H1 (cell line): ENCODE results near the gene BRIP1. TPM values are rescaled to one million over a fixed set of nuclear protein-coding genes. Genes with fewer than 3 reads are reported as not detected.

ENCODE experiments used
- CTCF ChIA-PET: fragments of 300-600 bp; sonication (Branson Sonifier 250); formaldehyde crosslinking; loops from one replicate; lab custom pipeline; 2021; ENCODE audit not compliant: partially characterized antibody; lab: Charles Lee
- POLR2A ChIA-PET: fragments of 300-600 bp; sonication (Branson Sonifier 250); formaldehyde crosslinking; loops from one replicate; lab custom pipeline; 2021; ENCODE audit warnings: inconsistent platforms; ENCODE audit not compliant: partially characterized antibody; lab: Charles Lee
- DNase-seq, 2 experiments: peaks; one replicate each; pipeline versions ENCODE4 v3.0.0 to v3.0.0-alpha.2; 2010 to 2022; ENCODE audit warnings: low spot score in 2 of 2, low read depth in 1 of 2, mixed read lengths in 1 of 2
- FAIRE-seq: peaks from 2 replicates; lab custom pipeline; 2011; peaks lifted over from hg19 to GRCh38; lab: Jason Lieb, UNC
- H2AFZ ChIP-seq: 2 replicates; pipeline ENCODE4 v1.8.1; 2012; ENCODE audit warnings: low read length, inconsistent platforms
- H2AK5ac ChIP-seq: 2 replicates; pipeline ENCODE4 v1.6.1; 2013; ENCODE audit warnings: low read depth, low read length
- H2BK120ac ChIP-seq: replicated peaks from 2 replicates; pipeline ENCODE3; 2013; ENCODE audit warnings: low read depth, low read length, inconsistent platforms
- H2BK12ac ChIP-seq: 2 replicates; pipeline ENCODE4 v1.6.1; 2013; ENCODE audit warnings: low read depth, low read length
- H2BK15ac ChIP-seq: 2 replicates; pipeline ENCODE4 v1.6.1; 2013; ENCODE audit warnings: low read length
- H2BK20ac ChIP-seq: 2 replicates; pipeline ENCODE4 v1.6.1; 2013; ENCODE audit warnings: low read length
- H2BK5ac ChIP-seq: 2 replicates; pipeline ENCODE4 v1.6.1; 2013; ENCODE audit warnings: low read depth, low read length
- H3K14ac ChIP-seq: 2 replicates; pipeline ENCODE4 v1.6.1; 2013; ENCODE audit warnings: inconsistent platforms; ENCODE audit not compliant: insufficient read length
- H3K18ac ChIP-seq: 2 replicates; pipeline ENCODE4 v1.6.1; 2013; ENCODE audit warnings: low read length; ENCODE audit errors: extremely low read depth
- H3K23ac ChIP-seq: 2 replicates; pipeline ENCODE4 v1.6.1; 2013; ENCODE audit warnings: inconsistent platforms; ENCODE audit not compliant: insufficient read length
- H3K23me2 ChIP-seq: 2 replicates; pipeline ENCODE4 v1.6.1; 2013; ENCODE audit warnings: low read depth, low read length
- H3K27ac ChIP-seq: 2 replicates; pipeline ENCODE4 v1.6.1; 2011; ENCODE audit warnings: low read depth, low read length, inconsistent platforms
- H3K27me3 ChIP-seq, 4 experiments: replicated peaks in 1 of 4; 1 replicate in 1 of 4; 2 replicates in 3 of 4; pipeline versions ENCODE4 v1.6.1 to v1.8.1; 2011 to 2013; ENCODE audit warnings: low read length in 3 of 4, mild to moderate bottlenecking in 3 of 4, inconsistent platforms in 2 of 4, mixed read lengths in 2 of 4, moderate library complexity in 1 of 4; ENCODE audit not compliant: control insufficient read depth in 3 of 4, insufficient read depth in 3 of 4; ENCODE audit errors: extremely low read depth in 1 of 4
- H3K36me3 ChIP-seq, 4 experiments: 2 replicates each; pipeline versions ENCODE4 v1.6.1 to v1.8.1; 2011 to 2013; ENCODE audit warnings: mild to moderate bottlenecking in 4 of 4, low read length in 3 of 4, moderate library complexity in 2 of 4, control low read depth in 1 of 4, inconsistent platforms in 1 of 4; ENCODE audit not compliant: insufficient read depth in 4 of 4, control insufficient read depth in 2 of 4
- H3K4ac ChIP-seq: replicated peaks from 2 replicates; pipeline ENCODE3; 2013; ENCODE audit warnings: low read length, low read depth, mixed read lengths, inconsistent platforms; ENCODE audit not compliant: insufficient read length
- H3K4me1 ChIP-seq, 4 experiments: replicated peaks in 1 of 4; 1 replicate in 1 of 4; 2 replicates in 3 of 4; pipeline versions ENCODE4 v1.6.1 to v1.8.1; 2011 to 2013; ENCODE audit warnings: low read length in 3 of 4, inconsistent platforms in 2 of 4, mixed read lengths in 1 of 4; ENCODE audit not compliant: insufficient read depth in 4 of 4, control insufficient read depth in 3 of 4
- H3K4me2 ChIP-seq, 2 experiments: 2 replicates each; pipeline versions ENCODE4 v1.6.1 to v1.8.1; 2011 to 2013; ENCODE audit warnings: low read depth in 2 of 2, low read length in 2 of 2, control low read depth in 1 of 2, inconsistent platforms in 1 of 2, mild to moderate bottlenecking in 1 of 2; ENCODE audit not compliant: insufficient read depth in 1 of 2
- H3K4me3 ChIP-seq, 4 experiments: fragments of 200-600, 300-600 bp in 1 of 4; sonication (generic), shearing (Covaris generic), sonication (Bioruptor Twin) in 1 of 4; 2 replicates each; pipeline versions ENCODE4 v1.5.1 to v1.8.1; 2011 to 2016; ENCODE audit warnings: low read length in 4 of 4, low read depth in 3 of 4, control low read depth in 2 of 4, inconsistent platforms in 2 of 4, mild to moderate bottlenecking in 2 of 4, mixed read lengths in 1 of 4, moderate library complexity in 1 of 4; ENCODE audit not compliant: insufficient read depth in 2 of 4; ENCODE audit errors: extremely low read depth in 1 of 4
- H3K56ac ChIP-seq: replicated peaks from 2 replicates; pipeline ENCODE3; 2013; ENCODE audit warnings: low read depth, mild to moderate bottlenecking, mixed read lengths, low read length, inconsistent platforms; ENCODE audit not compliant: insufficient read length
- H3K79me1 ChIP-seq: 2 replicates; pipeline ENCODE4 v1.6.1; 2013; ENCODE audit warnings: low read depth, low read length, control low read depth
- H3K79me2 ChIP-seq, 2 experiments: 2 replicates each; pipeline versions ENCODE4 v1.6.1 to v1.8.1; 2012 to 2013; ENCODE audit warnings: low read length in 2 of 2, mild to moderate bottlenecking in 2 of 2, inconsistent platforms in 1 of 2; ENCODE audit not compliant: insufficient read depth in 2 of 2, control insufficient read depth in 1 of 2
- H3K9ac ChIP-seq, 4 experiments: replicated peaks in 1 of 4; 1 replicate in 1 of 4; 2 replicates in 3 of 4; pipeline versions ENCODE4 v1.6.1 to v1.8.1; 2011 to 2013; ENCODE audit warnings: low read depth in 3 of 4, low read length in 3 of 4, control low read depth in 2 of 4, mild to moderate bottlenecking in 2 of 4, moderate library complexity in 2 of 4, inconsistent platforms in 1 of 4; ENCODE audit errors: extremely low read depth in 1 of 4
- H3K9me3 ChIP-seq, 2 experiments: 2 replicates each; pipeline versions ENCODE4 v1.6.1 to v1.8.1; 2012 to 2013; ENCODE audit warnings: mild to moderate bottlenecking in 2 of 2, moderate library complexity in 2 of 2, control low read depth in 1 of 2, inconsistent platforms in 1 of 2, low read depth in 1 of 2, low read length in 1 of 2, mixed read lengths in 1 of 2; ENCODE audit not compliant: insufficient read depth in 2 of 2
- H4K20me1 ChIP-seq, 2 experiments: replicated peaks in 1 of 2; 2 replicates each; pipeline versions ENCODE3 to v1.8.1; 2011 to 2013; ENCODE audit warnings: inconsistent platforms in 2 of 2, low read length in 2 of 2, mild to moderate bottlenecking in 1 of 2; ENCODE audit not compliant: insufficient read depth in 2 of 2, control insufficient read depth in 1 of 2
- H4K5ac ChIP-seq: 2 replicates; pipeline ENCODE4 v1.6.1; 2013; ENCODE audit warnings: low read length, low read depth, mixed read lengths, inconsistent platforms; ENCODE audit not compliant: insufficient read length
- H4K8ac ChIP-seq: 2 replicates; pipeline ENCODE4 v1.8.0; 2013; ENCODE audit warnings: mild to moderate bottlenecking, moderate library complexity, low read length, inconsistent platforms; ENCODE audit not compliant: insufficient read depth; ENCODE audit errors: extremely low read depth
- H4K91ac ChIP-seq: replicated peaks from 2 replicates; pipeline ENCODE3; 2013; ENCODE audit warnings: low read length, mixed read lengths, inconsistent platforms; ENCODE audit not compliant: insufficient read length
- BACH1 ChIP-seq: IDR thresholded peaks from 2 replicates; pipeline ENCODE4 v1.6.1; 2012; ENCODE audit warnings: low read length, improper control_type of control experiment
- CHD1 ChIP-seq: IDR thresholded peaks from 2 replicates; pipeline ENCODE4 v1.6.1; 2012; ENCODE audit warnings: low read depth, low read length, improper control_type of control experiment
- CTBP2 ChIP-seq: IDR thresholded peaks from 2 replicates; pipeline ENCODE4 v1.7.0; 2011; ENCODE audit warnings: borderline replicate concordance, mild to moderate bottlenecking, moderate library complexity, mixed read lengths, low read length; ENCODE audit not compliant: insufficient read depth, insufficient read length
- EGR1 ChIP-seq: IDR thresholded peaks from 2 replicates; pipeline ENCODE4 v1.6.1; 2011; ENCODE audit warnings: low read depth, low read length, borderline replicate concordance
- EZH2 ChIP-seq: fragments of 200-600 bp; sonication (generic); IDR thresholded peaks from 2 replicates; pipeline ENCODE4 v1.7.1; 2012; ENCODE audit warnings: low read depth, mild to moderate bottlenecking, moderate library complexity, low read length, inconsistent platforms; ENCODE audit not compliant: severe bottlenecking
- NRF1 ChIP-seq: IDR thresholded peaks from 2 replicates; pipeline ENCODE4 v1.6.1; 2011; ENCODE audit warnings: mild to moderate bottlenecking, low read depth, low read length, improper control_type of control experiment
- RFX5 ChIP-seq: IDR thresholded peaks from 2 replicates; pipeline ENCODE4 v1.6.1; 2011; ENCODE audit warnings: low read depth, low read length, improper control_type of control experiment, borderline replicate concordance
- SIRT6 ChIP-seq: IDR thresholded peaks from one replicate; pipeline ENCODE4 v1.7.1; 2012; ENCODE audit warnings: low read length, inconsistent platforms
- SRF ChIP-seq: IDR thresholded peaks from 2 replicates; pipeline ENCODE4 v1.6.1; 2011; ENCODE audit warnings: mild to moderate bottlenecking, low read depth, low read length, moderate library complexity
- SUZ12 ChIP-seq: fragments of 200-600 bp; sonication (generic); IDR thresholded peaks from 2 replicates; pipeline ENCODE4 v1.6.1; 2012; ENCODE audit warnings: mild to moderate bottlenecking, inconsistent platforms, low read length, moderate library complexity, mixed read lengths
- TEAD4 ChIP-seq: IDR thresholded peaks from 2 replicates; pipeline ENCODE4 v1.6.1; 2012; ENCODE audit warnings: low read depth, low read length, inconsistent platforms, mixed read lengths
- YY1 ChIP-seq: IDR thresholded peaks from 2 replicates; pipeline ENCODE4 v1.6.1; 2011; ENCODE audit warnings: low read depth, mild to moderate bottlenecking, low read length
- ZNF274 ChIP-seq: IDR thresholded peaks from 2 replicates; pipeline ENCODE4 v1.7.0; 2012; ENCODE audit warnings: low read length, borderline replicate concordance; ENCODE audit errors: extremely low read depth
- WGBS, 2 experiments: shearing (Covaris generic) in 1 of 2; methylation state at CpG; one replicate each; pipeline versions ENCODE4 v1.1.6 to v1.1.7; 2013 to 2015; ENCODE audit warnings: low lambda C conversion rate in 2 of 2, mixed read lengths in 2 of 2, inconsistent platforms in 1 of 2, low coverage in 1 of 2, missing lambda C conversion rate in 1 of 2; ENCODE audit not compliant: insufficient replicate concordance in 2 of 2, insufficient coverage in 1 of 2, insufficient read length in 1 of 2; ENCODE audit errors: extremely low coverage in 1 of 2, missing lambda C conversion rate in 1 of 2; 5-methylcytosine and 5-hydroxymethylcytosine counted together
- polyA plus RNA-seq, 7 experiments: library from polyadenylated mRNA; depleted of rRNA in 3 of 7; stranded (reverse) in 5 of 7; unstranded in 2 of 7; fragments of >200 nt in 5 of 7; fragments of 200-250 nt in 2 of 7; gene quantifications; 1 replicate in 5 of 7; 2 replicates in 1 of 7; 4 replicates in 1 of 7; pipeline versions ENCODE4 v1.2.1 to v1.2.3, GENCODE V29; 2011 to 2013; ENCODE audit warnings: missing spikeins in 2 of 7, mixed read lengths in 2 of 7
- total RNA-seq: library from RNA; stranded (reverse); fragmentation: NEBNext Ultra II Directional; extraction: Animal tissue kit (Norgen Biotek cat#: 25700); gene quantifications from 2 replicates; pipeline ENCODE4 v1.2.1, GENCODE V29; 2021
- TF ChIP-seq, protein P1 (sequence below): IDR thresholded peaks from 2 replicates; pipeline ENCODE4 v1.6.1; 2012; ENCODE audit warnings: inconsistent platforms

The BRIP1 gene
- total and polyA plus RNA-seq, 2 of the 8 experiments (the other 6 are each of a cell fraction or from before 2014, with no cell fraction given) = 5.8 to 19.2 TPM

DNA sequence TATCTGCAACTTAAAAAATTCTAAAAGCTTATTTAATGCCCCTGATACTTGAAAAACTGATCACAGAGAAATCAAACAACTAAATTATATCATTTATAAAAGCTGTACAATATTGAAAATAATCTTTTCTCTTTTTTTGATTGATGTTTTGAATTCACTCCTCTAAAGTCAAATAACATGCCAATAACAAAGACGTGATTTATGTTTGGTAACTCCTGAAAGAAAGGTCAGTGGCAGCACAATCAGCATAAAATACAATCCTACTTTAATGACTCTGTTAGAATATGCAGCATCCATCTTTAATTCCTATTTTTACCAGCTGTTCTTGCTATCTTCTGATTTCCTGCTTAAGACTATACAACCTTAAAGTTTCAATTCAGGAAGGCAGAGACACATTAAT, 221.6 kb downstream of the BRIP1 start:
- Histone ChIP-seq H3K9ac (no peak overlapping the region), H2AFZ (no peak overlapping the region), H3K4me1 (no peaks in the 10 kb centered on the region), H2BK12ac (no peak overlapping the region), H3K14ac (no peak overlapping the region), H3K4ac (no peak overlapping the region), H3K27ac (no peak overlapping the region), H3K23ac (no peak overlapping the region), H3K18ac (no peak overlapping the region), H3K4me2 (no peak overlapping the region), H3K23me2 (no peaks in the 10 kb centered on the region), H3K36me3 (no peaks in the 10 kb centered on the region), H3K79me2 (no peaks in the 10 kb centered on the region), H2BK15ac (no peak overlapping the region), H3K79me1 (no peaks in the 10 kb centered on the region), H2BK20ac (no peak overlapping the region), H2BK120ac (no peak overlapping the region), H3K27me3 (no peaks in the 10 kb centered on the region), H4K5ac (no peak overlapping the region), H3K4me3 (no peak overlapping the region), H2BK5ac (no peak overlapping the region), H3K9me3 (no peaks in the 10 kb centered on the region), H2AK5ac (no peak overlapping the region), H3K56ac (no peak overlapping the region), H4K91ac (no peak overlapping the region), H4K20me1 (no peaks in the 10 kb centered on the region), H4K8ac (no peak overlapping the region)
- no peak for DNase-seq
- 88% methylated on average over 1 of the region's 1 CpG; no CpG with 5 or more reads in 1 of the 2 experiments for WGBS, 2 experiments
- POLR2A ChIA-PET = no interaction called here
- no peak for FAIRE-seq
- CTCF ChIA-PET = interaction anchor here (1.2 kb wide), 1 partner anchor 195 kb away, joined by 3 read pairs; no protein-coding TSS in a partner anchor
- TF ChIP-seq NRF1 (no peak), ZNF274 (no peak), EGR1 (no peak), SUZ12 (no peak), EZH2 (no peak), SIRT6 (no peak), CTBP2 (no peak), BACH1 (no peak), CHD1 (no peak), SRF (no peak), TEAD4 (no peak), YY1 (no peak), RFX5 (no peak)
- TF ChIP-seq, protein P1, sequence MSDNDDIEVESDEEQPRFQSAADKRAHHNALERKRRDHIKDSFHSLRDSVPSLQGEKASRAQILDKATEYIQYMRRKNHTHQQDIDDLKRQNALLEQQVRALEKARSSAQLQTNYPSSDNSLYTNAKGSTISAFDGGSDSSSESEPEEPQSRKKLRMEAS = no peak
